Measurements from ENCODE around the gene KANSL1.

The KANSL1 gene

DNA sequence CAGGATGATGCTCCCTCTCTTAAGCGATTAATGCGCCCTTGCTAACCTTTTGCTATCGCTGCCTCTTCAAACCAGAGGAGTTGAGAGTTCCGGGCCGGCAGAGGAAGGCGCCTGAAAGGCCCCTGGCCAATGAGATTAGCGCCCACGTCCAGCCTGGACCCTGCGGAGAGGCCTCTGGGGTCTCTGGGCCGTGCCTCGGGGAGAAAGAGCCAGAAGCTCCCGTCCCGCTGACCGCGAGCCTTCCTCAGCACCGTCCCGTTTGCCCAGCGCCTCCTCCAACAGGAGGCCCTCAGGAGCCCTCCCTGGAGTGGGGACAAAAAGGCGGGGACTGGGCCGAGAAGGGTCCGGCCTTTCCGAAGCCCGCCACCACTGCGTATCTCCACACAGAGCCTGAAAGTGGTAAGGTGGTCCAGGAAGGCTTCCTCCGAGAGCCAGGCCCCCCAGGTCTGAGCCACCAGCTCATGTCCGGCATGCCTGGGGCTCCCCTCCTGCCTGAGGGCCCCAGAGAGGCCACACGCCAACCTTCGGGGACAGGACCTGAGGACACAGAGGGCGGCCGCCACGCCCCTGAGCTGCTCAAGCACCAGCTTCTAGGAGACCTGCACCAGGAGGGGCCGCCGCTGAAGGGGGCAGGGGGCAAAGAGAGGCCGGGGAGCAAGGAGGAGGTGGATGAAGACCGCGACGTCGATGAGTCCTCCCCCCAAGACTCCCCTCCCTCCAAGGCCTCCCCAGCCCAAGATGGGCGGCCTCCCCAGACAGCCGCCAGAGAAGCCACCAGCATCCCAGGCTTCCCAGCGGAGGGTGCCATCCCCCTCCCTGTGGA, 210.2 kb downstream of the KANSL1 start:
- H3K27ac ChIP-seq (ENCODE audit: insufficient read depth, low read length, poor library complexity, severe bottlenecking): no peak overlapping the region
- H3K4me3 ChIP-seq (ENCODE audit: insufficient read depth, low read depth, low read length, poor library complexity, severe bottlenecking): no peak overlapping the region
- no peaks in the 10 kb centered on the region for H3K9me3 ChIP-seq (ENCODE audit: control insufficient read depth, low read length)
- no peaks in the 10 kb centered on the region for H3K36me3 ChIP-seq (ENCODE audit: control insufficient read depth, insufficient read depth, low read length)
- no peaks in the 10 kb centered on the region for H3K4me1 ChIP-seq (ENCODE audit: control insufficient read depth, insufficient read depth, low read length, poor library complexity, severe bottlenecking)
- H3K27me3 ChIP-seq (replicated peaks; ENCODE audit: control insufficient read depth, insufficient read depth, low read length, poor library complexity, severe bottlenecking): no peaks in the 10 kb centered on the region
- no peak for DNase-seq

DNA sequence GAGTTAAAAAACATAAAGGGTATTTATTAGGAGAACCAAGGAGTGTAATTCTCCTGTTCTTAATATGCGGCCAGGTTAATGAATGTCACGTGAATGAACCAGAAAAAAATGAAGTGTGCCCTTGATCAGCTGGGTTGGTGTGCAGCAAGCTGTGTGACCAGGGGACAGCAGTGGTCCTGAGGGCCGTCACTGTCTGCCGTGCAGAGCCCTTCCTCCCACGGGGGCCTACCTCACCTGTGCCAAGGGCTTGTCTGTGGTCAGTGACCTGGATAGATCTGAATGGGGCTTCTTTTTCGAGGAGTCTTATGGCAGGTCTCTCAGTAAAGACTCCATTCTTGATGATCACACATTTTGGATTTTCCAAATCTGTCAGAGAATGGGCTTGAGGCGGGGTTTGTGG, 211.9 kb downstream of the KANSL1 start:
- no peaks in the 10 kb centered on the region for H3K9me3 ChIP-seq (ENCODE audit: control insufficient read depth, low read length)
- H3K4me3 ChIP-seq (ENCODE audit: insufficient read depth, low read depth, low read length, poor library complexity, severe bottlenecking): no peak overlapping the region
- no peaks in the 10 kb centered on the region for H3K27me3 ChIP-seq (replicated peaks; ENCODE audit: control insufficient read depth, insufficient read depth, low read length, poor library complexity, severe bottlenecking)
- H3K27ac ChIP-seq (ENCODE audit: insufficient read depth, low read length, poor library complexity, severe bottlenecking): no peak overlapping the region
- no peaks in the 10 kb centered on the region for H3K36me3 ChIP-seq (ENCODE audit: control insufficient read depth, insufficient read depth, low read length)
- H3K4me1 ChIP-seq (ENCODE audit: control insufficient read depth, insufficient read depth, low read length, poor library complexity, severe bottlenecking): no peaks in the 10 kb centered on the region
- no peak for DNase-seq

DNA sequence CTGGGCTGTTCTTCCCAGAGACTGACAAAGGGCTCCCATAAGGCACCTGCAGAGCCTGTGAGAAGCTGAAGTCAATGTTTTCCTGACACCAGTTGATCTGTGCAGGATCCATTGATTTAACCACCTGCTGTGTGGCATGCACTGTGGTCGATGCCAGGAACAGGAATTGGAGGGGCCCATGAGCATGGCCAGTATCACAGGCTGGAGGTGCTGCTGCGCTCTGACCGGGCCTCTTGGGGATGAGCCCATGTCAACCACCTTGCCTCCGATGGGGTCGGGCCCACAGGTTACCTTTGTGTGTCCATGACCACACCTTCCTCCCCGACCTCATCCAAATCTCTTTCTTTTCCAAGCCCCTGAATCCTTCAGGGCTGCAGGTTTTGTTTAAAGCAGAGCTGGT, 212.4 kb downstream of the KANSL1 start:
- Histone ChIP-seq H3K27ac (ENCODE audit: insufficient read depth, low read length, poor library complexity, severe bottlenecking) (no peak overlapping the region), H3K27me3 (replicated peaks; ENCODE audit: control insufficient read depth, insufficient read depth, low read length, poor library complexity, severe bottlenecking) (no peaks in the 10 kb centered on the region), H3K9me3 (ENCODE audit: control insufficient read depth, low read length) (no peaks in the 10 kb centered on the region), H3K36me3 (ENCODE audit: control insufficient read depth, insufficient read depth, low read length) (no peaks in the 10 kb centered on the region), H3K4me3 (ENCODE audit: insufficient read depth, low read depth, low read length, poor library complexity, severe bottlenecking) (no peak overlapping the region), H3K4me1 (ENCODE audit: control insufficient read depth, insufficient read depth, low read length, poor library complexity, severe bottlenecking) (no peaks in the 10 kb centered on the region)
- no peak for DNase-seq

Data from effector memory CD4-positive, alpha-beta T cell (primary cell).